Astrocyte of the cerebellum (primary cell): ENCODE data around the gene WNT7B.

ENCODE experiments used
- DNase-seq: peaks from one replicate; pipeline ENCODE4 v3.0.0-alpha.2; 2011; ENCODE audit warnings: low read depth
- H3K4me3 ChIP-seq: 2 replicates; pipeline ENCODE4 v1.5.1; 2011; ENCODE audit warnings: mild to moderate bottlenecking, low read depth, low read length, moderate library complexity
- CTCF ChIP-seq: IDR thresholded peaks from 2 replicates; pipeline ENCODE4 v1.5.1; 2012; ENCODE audit warnings: low read length, low read depth, moderate library complexity, mild to moderate bottlenecking; ENCODE audit errors: missing control alignments
- in situ Hi-C: cut with HindIII; loops from 2 replicates; pipeline ENCODE4 v1.10.0; 2017; ENCODE audit warnings: low sequenced_read_pairs

Gene WNT7B

GRCh38 chr22:46004105-46004866 is 27.3 kb upstream of the WNT7B start:
- H3K4me3 ChIP-seq = no peak overlapping the region
- in situ Hi-C loops = loop anchor here (10.0 to 25.0 kb wide), 3 partner anchors 71 to 308 kb away; no protein-coding TSS in a partner anchor
- TF ChIP-seq CTCF = no peak
- DNase-seq = no peak

GRCh38 chr22:46003271-46004091 is 26.5 kb upstream of the WNT7B start:
- in situ Hi-C loops = loop anchor here (10.0 to 25.0 kb wide), 3 partner anchors 71 to 309 kb away; no protein-coding TSS in a partner anchor
- no peak for TF ChIP-seq CTCF
- DNase-seq = no peak

GRCh38 chr22:46002757-46003270 is 25.9 kb upstream of the WNT7B start:
- DNase-seq = no peak
- in situ Hi-C loops = loop anchor here (10.0 to 25.0 kb wide), 3 partner anchors 72 to 309 kb away; no protein-coding TSS in a partner anchor
- H3K4me3 ChIP-seq = no peak overlapping the region
- TF ChIP-seq CTCF = no peak

More at GRCh38 chr22:46003271-46004091, 26.5 kb upstream of the WNT7B start:
- no peak overlapping the region for H3K4me3 ChIP-seq

GRCh38 chr22:46001426-46002106 is 24.6 kb upstream of the WNT7B start:
- no peak for DNase-seq
- no peak for TF ChIP-seq CTCF
- no peak overlapping the region for H3K4me3 ChIP-seq
- in situ Hi-C loops = loop anchor here (10.0 to 25.0 kb wide), 3 partner anchors 73 to 311 kb away; no protein-coding TSS in a partner anchor

- TF ChIP-seq CTCF = peak; percentile 14
- in situ Hi-C loops = loop anchor here (10.0 to 25.0 kb wide), 3 partner anchors 74 to 311 kb away; no protein-coding TSS in a partner anchor
- no peak overlapping the region for H3K4me3 ChIP-seq
- no peak for DNase-seq
These were observed 24.1 kb upstream of the WNT7B start for GRCh38 chr22:46001046-46001425.
